Measurements from ENCODE around the gene RALGAPB.
"Not testable (repeated sequence)": the region's sequence is repeated elsewhere in the genome, so short reads cannot be mapped to it uniquely, and the experiment has no call there.

GRCh38 chr20:38460631-38461030, 12.0 kb upstream of the RALGAPB start:
- TF ChIP-seq, protein P1, sequence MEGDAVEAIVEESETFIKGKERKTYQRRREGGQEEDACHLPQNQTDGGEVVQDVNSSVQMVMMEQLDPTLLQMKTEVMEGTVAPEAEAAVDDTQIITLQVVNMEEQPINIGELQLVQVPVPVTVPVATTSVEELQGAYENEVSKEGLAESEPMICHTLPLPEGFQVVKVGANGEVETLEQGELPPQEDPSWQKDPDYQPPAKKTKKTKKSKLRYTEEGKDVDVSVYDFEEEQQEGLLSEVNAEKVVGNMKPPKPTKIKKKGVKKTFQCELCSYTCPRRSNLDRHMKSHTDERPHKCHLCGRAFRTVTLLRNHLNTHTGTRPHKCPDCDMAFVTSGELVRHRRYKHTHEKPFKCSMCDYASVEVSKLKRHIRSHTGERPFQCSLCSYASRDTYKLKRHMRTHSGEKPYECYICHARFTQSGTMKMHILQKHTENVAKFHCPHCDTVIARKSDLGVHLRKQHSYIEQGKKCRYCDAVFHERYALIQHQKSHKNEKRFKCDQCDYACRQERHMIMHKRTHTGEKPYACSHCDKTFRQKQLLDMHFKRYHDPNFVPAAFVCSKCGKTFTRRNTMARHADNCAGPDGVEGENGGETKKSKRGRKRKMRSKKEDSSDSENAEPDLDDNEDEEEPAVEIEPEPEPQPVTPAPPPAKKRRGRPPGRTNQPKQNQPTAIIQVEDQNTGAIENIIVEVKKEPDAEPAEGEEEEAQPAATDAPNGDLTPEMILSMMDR (conservative IDR thresholded peaks at IDR 0.05; ENCODE audit: low read length), result not testable (repeated sequence)
- TF ChIP-seq EZH2phosphoT487 (IDR thresholded peaks at IDR 0.05; ENCODE audit: borderline replicate concordance, low read depth, low read length), result not testable (repeated sequence)
